HepG2 (cell line): ENCODE measurements around the gene PRM2. TPM values are rescaled to one million over a fixed set of nuclear protein-coding genes. Genes with fewer than 3 reads are reported as not detected.

Source experiments
- CREB1 ChIP-seq, 2 experiments: fragments of 450-650 bp in 1 of 2; IDR thresholded peaks; 2 replicates each; pipeline ENCODE4 v1.6.1; 2016 to 2017; ENCODE audit warnings: control low read depth in 1 of 2, mild to moderate bottlenecking in 1 of 2, missing compliant biosample characterization in 1 of 2, missing genetic modification characterization in 1 of 2
- ESRRA ChIP-seq: sonication (generic); formaldehyde crosslinking; IDR thresholded peaks from 2 replicates; pipeline ENCODE4 v1.5.1; 2020; ENCODE audit warnings: mild to moderate bottlenecking, low read depth, missing genetic modification reagents
- FOSL1 ChIP-seq: sonication (generic); formaldehyde crosslinking; IDR thresholded peaks from 2 replicates; pipeline ENCODE4 v1.9.0; 2021; ENCODE audit warnings: missing genetic modification reagents, borderline replicate concordance
- FOXC1 ChIP-seq: sonication (generic); formaldehyde crosslinking; IDR thresholded peaks from 2 replicates; pipeline ENCODE4 v1.8.0; 2022; ENCODE audit warnings: mild to moderate bottlenecking, missing genetic modification reagents, borderline replicate concordance
- HDAC1 ChIP-seq: sonication (generic); formaldehyde crosslinking; IDR thresholded peaks from 2 replicates; pipeline ENCODE4 v1.5.1; 2020; ENCODE audit warnings: mild to moderate bottlenecking, missing genetic modification reagents
- HMG20A ChIP-seq: IDR thresholded peaks from 2 replicates; pipeline ENCODE4 v1.6.1; 2016; ENCODE audit warnings: borderline replicate concordance
- KDM4B ChIP-seq: sonication (generic); formaldehyde crosslinking; IDR thresholded peaks from 2 replicates; pipeline ENCODE4 v1.4.0; 2020; ENCODE audit warnings: missing genetic modification reagents
- MATR3 ChIP-seq: sonication (generic); formaldehyde crosslinking; IDR thresholded peaks from 2 replicates; pipeline ENCODE4 v1.4.0; 2020; ENCODE audit warnings: missing genetic modification reagents
- MAX ChIP-seq: IDR thresholded peaks from 2 replicates; pipeline ENCODE4 v1.6.1; 2012; ENCODE audit warnings: inconsistent platforms
- MED1 ChIP-seq: sonication (generic); formaldehyde crosslinking; IDR thresholded peaks from 2 replicates; pipeline ENCODE4 v1.4.0; 2020; ENCODE audit warnings: missing genetic modification reagents
- NFYC ChIP-seq: IDR thresholded peaks from 2 replicates; pipeline ENCODE4 v1.6.1; 2016; ENCODE audit warnings: missing genetic modification reagents, missing compliant biosample characterization
- SMAD9 ChIP-seq: sonication (generic); formaldehyde crosslinking; IDR thresholded peaks from 2 replicates; pipeline ENCODE4 v1.5.1; 2020; ENCODE audit warnings: mild to moderate bottlenecking, missing genetic modification reagents
- TEAD3 ChIP-seq: optimal IDR thresholded peaks from 2 replicates; pipeline ENCODE3; 2016; ENCODE audit warnings: borderline replicate concordance
- WIZ ChIP-seq: sonication (generic); formaldehyde crosslinking; IDR thresholded peaks from 2 replicates; pipeline ENCODE4 v1.5.1; 2020; ENCODE audit warnings: mild to moderate bottlenecking, missing genetic modification reagents
- ZBTB14 ChIP-seq: sonication (generic); formaldehyde crosslinking; IDR thresholded peaks from 2 replicates; pipeline ENCODE4 v1.4.0; 2020; ENCODE audit warnings: missing genetic modification reagents
- ZBTB7A ChIP-seq: sonication (generic); formaldehyde crosslinking; IDR thresholded peaks from 2 replicates; pipeline ENCODE4 v1.8.0; 2022; ENCODE audit warnings: mild to moderate bottlenecking, missing genetic modification reagents
- ZNF446 ChIP-seq: sonication (generic); formaldehyde crosslinking; IDR thresholded peaks from 2 replicates; pipeline ENCODE4 v1.5.0; 2020; ENCODE audit warnings: mild to moderate bottlenecking, missing genetic modification reagents
- ZNF605 ChIP-seq: sonication (generic); formaldehyde crosslinking; IDR thresholded peaks from 2 replicates; pipeline ENCODE4 v1.8.0; 2022; ENCODE audit warnings: mild to moderate bottlenecking, missing genetic modification reagents
- ZNF7 ChIP-seq: IDR thresholded peaks from 2 replicates; pipeline ENCODE4 v1.6.1; 2016; ENCODE audit warnings: missing biosample characterization, missing genetic modification reagents
- polyA plus RNA-seq, 8 experiments: library from polyadenylated mRNA; depleted of rRNA in 3 of 8; stranded (reverse) in 7 of 8; unstranded in 1 of 8; fragments of >200 nt; fragmentation: Illumina TruSeq in 4 of 8; extraction: Trizol in 4 of 8; gene quantifications; 2 replicates each; pipeline versions ENCODE4 v1.2.1 to v1.2.3, GENCODE V29; 2011 to 2016; ENCODE audit warnings: low read depth in 4 of 8, missing spikeins in 1 of 8, mixed read lengths in 1 of 8; ENCODE audit not compliant: insufficient read depth in 1 of 8
- total RNA-seq, 5 experiments: library from RNA; depleted of rRNA; stranded (reverse); fragments of >200 nt; fragmentation: Illumina TruSeq; extraction: Trizol; gene quantifications; 2 replicates each; pipeline ENCODE4 v1.2.3, GENCODE V29; 2016; ENCODE audit warnings: low read depth in 1 of 5
- TF ChIP-seq, protein P1 (sequence below): sonication (generic); formaldehyde crosslinking; IDR thresholded peaks from 2 replicates; pipeline ENCODE4 v1.5.0; 2020; ENCODE audit warnings: missing genetic modification reagents
- TF ChIP-seq, protein P2 (sequence below): IDR thresholded peaks from 2 replicates; pipeline ENCODE4 v1.6.1; 2016; ENCODE audit warnings: missing compliant biosample characterization, missing genetic modification reagents, borderline replicate concordance
- TF ChIP-seq, protein P3 (sequence below): sonication (generic); formaldehyde crosslinking; IDR thresholded peaks from 2 replicates; pipeline ENCODE4 v1.5.0; 2020; ENCODE audit warnings: mild to moderate bottlenecking, missing genetic modification reagents, moderate library complexity
- TF ChIP-seq, protein P4 (sequence below): sonication (generic); formaldehyde crosslinking; conservative IDR thresholded peaks from 2 replicates; pipeline ENCODE4 v1.4.0; 2020; ENCODE audit warnings: missing genetic modification reagents

The PRM2 gene
- total and polyA plus RNA-seq, 2 of the 13 experiments (the other 11 are each of a cell fraction or from before 2014, with no cell fraction given): 0.54 TPM; not detected in 1

GRCh38 chr16:11283820-11284248, 7.6 kb upstream of the PRM2 start (continued):
- peak; percentile 52 for TF ChIP-seq TEAD3
- peak; percentile 66 for TF ChIP-seq MAX
- TF ChIP-seq NFYC (CRISPR knock-in tag): 0 out of 2 replicates have a peak, but pooled peaks have one; percentile 19
- TF ChIP-seq, protein P1, sequence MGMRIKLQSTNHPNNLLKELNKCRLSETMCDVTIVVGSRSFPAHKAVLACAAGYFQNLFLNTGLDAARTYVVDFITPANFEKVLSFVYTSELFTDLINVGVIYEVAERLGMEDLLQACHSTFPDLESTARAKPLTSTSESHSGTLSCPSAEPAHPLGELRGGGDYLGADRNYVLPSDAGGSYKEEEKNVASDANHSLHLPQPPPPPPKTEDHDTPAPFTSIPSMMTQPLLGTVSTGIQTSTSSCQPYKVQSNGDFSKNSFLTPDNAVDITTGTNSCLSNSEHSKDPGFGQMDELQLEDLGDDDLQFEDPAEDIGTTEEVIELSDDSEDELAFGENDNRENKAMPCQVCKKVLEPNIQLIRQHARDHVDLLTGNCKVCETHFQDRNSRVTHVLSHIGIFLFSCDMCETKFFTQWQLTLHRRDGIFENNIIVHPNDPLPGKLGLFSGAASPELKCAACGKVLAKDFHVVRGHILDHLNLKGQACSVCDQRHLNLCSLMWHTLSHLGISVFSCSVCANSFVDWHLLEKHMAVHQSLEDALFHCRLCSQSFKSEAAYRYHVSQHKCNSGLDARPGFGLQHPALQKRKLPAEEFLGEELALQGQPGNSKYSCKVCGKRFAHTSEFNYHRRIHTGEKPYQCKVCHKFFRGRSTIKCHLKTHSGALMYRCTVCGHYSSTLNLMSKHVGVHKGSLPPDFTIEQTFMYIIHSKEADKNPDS (CRISPR knock-in tag): no peak
- peak; percentile 43; the same call in 1 of the 2 replicates for TF ChIP-seq MED1
- TF ChIP-seq KDM4B (CRISPR knock-in tag): peak; percentile 32; the same call in 1 of the 2 replicates
- TF ChIP-seq HMG20A: peak; percentile 49; the same call in 1 of the 2 replicates
- no peak for TF ChIP-seq ZBTB14 (CRISPR knock-in tag)
- no peak for TF ChIP-seq ZNF446
- TF ChIP-seq FOXC1 (CRISPR knock-in tag): peak; percentile 55; the same call in 1 of the 2 replicates
- no peak; the same call in 1 of the 2 replicates for TF ChIP-seq ZBTB7A (CRISPR knock-in tag)
- TF ChIP-seq SMAD9 (CRISPR knock-in tag): no peak
- TF ChIP-seq, protein P2, sequence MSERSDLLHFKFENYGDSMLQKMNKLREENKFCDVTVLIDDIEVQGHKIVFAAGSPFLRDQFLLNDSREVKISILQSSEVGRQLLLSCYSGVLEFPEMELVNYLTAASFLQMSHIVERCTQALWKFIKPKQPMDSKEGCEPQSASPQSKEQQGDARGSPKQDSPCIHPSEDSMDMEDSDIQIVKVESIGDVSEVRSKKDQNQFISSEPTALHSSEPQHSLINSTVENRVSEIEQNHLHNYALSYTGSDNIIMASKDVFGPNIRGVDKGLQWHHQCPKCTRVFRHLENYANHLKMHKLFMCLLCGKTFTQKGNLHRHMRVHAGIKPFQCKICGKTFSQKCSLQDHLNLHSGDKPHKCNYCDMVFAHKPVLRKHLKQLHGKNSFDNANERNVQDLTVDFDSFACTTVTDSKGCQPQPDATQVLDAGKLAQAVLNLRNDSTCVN (CRISPR knock-in tag): peak; percentile 58; the same call in 1 of the 2 replicates
- TF ChIP-seq HDAC1 (CRISPR knock-in tag): 0 out of 2 replicates have a peak, but pooled peaks have one; percentile 27
- TF ChIP-seq MATR3 (CRISPR knock-in tag): no peak
- TF ChIP-seq FOSL1: no peak
- TF ChIP-seq, protein P3, sequence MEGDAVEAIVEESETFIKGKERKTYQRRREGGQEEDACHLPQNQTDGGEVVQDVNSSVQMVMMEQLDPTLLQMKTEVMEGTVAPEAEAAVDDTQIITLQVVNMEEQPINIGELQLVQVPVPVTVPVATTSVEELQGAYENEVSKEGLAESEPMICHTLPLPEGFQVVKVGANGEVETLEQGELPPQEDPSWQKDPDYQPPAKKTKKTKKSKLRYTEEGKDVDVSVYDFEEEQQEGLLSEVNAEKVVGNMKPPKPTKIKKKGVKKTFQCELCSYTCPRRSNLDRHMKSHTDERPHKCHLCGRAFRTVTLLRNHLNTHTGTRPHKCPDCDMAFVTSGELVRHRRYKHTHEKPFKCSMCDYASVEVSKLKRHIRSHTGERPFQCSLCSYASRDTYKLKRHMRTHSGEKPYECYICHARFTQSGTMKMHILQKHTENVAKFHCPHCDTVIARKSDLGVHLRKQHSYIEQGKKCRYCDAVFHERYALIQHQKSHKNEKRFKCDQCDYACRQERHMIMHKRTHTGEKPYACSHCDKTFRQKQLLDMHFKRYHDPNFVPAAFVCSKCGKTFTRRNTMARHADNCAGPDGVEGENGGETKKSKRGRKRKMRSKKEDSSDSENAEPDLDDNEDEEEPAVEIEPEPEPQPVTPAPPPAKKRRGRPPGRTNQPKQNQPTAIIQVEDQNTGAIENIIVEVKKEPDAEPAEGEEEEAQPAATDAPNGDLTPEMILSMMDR (CRISPR knock-in tag): peak; percentile 45
- 0 out of 2 replicates have a peak, but pooled peaks have one; percentile 5 for TF ChIP-seq WIZ (CRISPR knock-in tag)
- TF ChIP-seq ZNF7: no peak
- TF ChIP-seq ZNF605: 0 out of 2 replicates have a peak, but pooled peaks have one; percentile 52
- TF ChIP-seq ESRRA (CRISPR knock-in tag): no peak
- TF ChIP-seq, protein P4, sequence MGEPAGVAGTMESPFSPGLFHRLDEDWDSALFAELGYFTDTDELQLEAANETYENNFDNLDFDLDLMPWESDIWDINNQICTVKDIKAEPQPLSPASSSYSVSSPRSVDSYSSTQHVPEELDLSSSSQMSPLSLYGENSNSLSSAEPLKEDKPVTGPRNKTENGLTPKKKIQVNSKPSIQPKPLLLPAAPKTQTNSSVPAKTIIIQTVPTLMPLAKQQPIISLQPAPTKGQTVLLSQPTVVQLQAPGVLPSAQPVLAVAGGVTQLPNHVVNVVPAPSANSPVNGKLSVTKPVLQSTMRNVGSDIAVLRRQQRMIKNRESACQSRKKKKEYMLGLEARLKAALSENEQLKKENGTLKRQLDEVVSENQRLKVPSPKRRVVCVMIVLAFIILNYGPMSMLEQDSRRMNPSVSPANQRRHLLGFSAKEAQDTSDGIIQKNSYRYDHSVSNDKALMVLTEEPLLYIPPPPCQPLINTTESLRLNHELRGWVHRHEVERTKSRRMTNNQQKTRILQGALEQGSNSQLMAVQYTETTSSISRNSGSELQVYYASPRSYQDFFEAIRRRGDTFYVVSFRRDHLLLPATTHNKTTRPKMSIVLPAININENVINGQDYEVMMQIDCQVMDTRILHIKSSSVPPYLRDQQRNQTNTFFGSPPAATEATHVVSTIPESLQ: peak; percentile 51; the same call in 1 of the 2 replicates
- TF ChIP-seq CREB1 (IDR thresholded peaks at IDR 0.05): no peak
- TF ChIP-seq CREB1 (CRISPR knock-in tag; IDR thresholded peaks at IDR 0.05): no peak
